ENCODE data around the gene RPGRIP1L. TPM values are rescaled to one million over a fixed set of nuclear protein-coding genes. Genes with fewer than 3 reads are reported as not detected.
"Not testable (repeated sequence)": the region's sequence is repeated elsewhere in the genome, so short reads cannot be mapped to it uniquely, and the experiment has no call there.

RPGRIP1L gene
- total and polyA plus RNA-seq, 2 donors (not counting 1 experiment from before 2014, with no cell fraction given), result 7.4 to 13.0 TPM

- DNase-seq (ENCODE audit: low read depth in 2 of 2), result no peak
- H3K4me2 ChIP-seq (ENCODE audit: extremely low read depth, insufficient read depth, low read length), result no peak overlapping the region
- no peak overlapping the region for H3K9ac ChIP-seq (ENCODE audit: insufficient read depth, low read length)
- TF ChIP-seq EZH2 (IDR thresholded peaks at IDR 0.05; ENCODE audit: low read length, missing control alignments) (no peak), CTCF (conservative IDR thresholded peaks at IDR 0.05 in 1 of 2, IDR thresholded peaks at IDR 0.05 in 1 of 2; ENCODE audit: low read depth in 1 of 2, low read length in 2 of 2) (no peak)
- no peaks in the 10 kb centered on the region for H4K20me1 ChIP-seq (ENCODE audit: control insufficient read depth, extremely low read depth, insufficient read depth, low read length)
- H3K9me3 ChIP-seq (ENCODE audit: control insufficient read depth, insufficient read depth, low read depth, low read length), result no peaks in the 10 kb centered on the region
- no peaks in the 10 kb centered on the region for H3K79me2 ChIP-seq (ENCODE audit: control insufficient read depth, insufficient read depth, low read length)
- no peak overlapping the region for H3K4me3 ChIP-seq (replicated peaks in 1 of 4; ENCODE audit: control extremely low read depth in 1 of 4, insufficient read depth in 1 of 4, low read depth in 3 of 4, low read length in 4 of 4)
- H3K27ac ChIP-seq (ENCODE audit: insufficient read depth, low read length), result no peak overlapping the region
- H3K36me3 ChIP-seq (ENCODE audit: control insufficient read depth, insufficient read depth, low read length), result peaks cover 1% of the 10 kb centered on the region
- H2AFZ ChIP-seq (ENCODE audit: low read length), result no peak overlapping the region
- H3K27me3 ChIP-seq (ENCODE audit: control insufficient read depth, insufficient read depth, low read length), result no peaks in the 10 kb centered on the region
- H3K4me1 ChIP-seq (ENCODE audit: control insufficient read depth, extremely low read depth, insufficient read depth, low read length), result no peaks in the 10 kb centered on the region
These were observed 14.0 kb downstream of the RPGRIP1L start for GRCh38 chr16:53689636-53690035.

GRCh38 chr16:53686710-53687109 lies 16.9 kb downstream of the RPGRIP1L start:
- Histone ChIP-seq H3K4me2 (ENCODE audit: extremely low read depth, insufficient read depth, low read length) (no peak overlapping the region), H3K27ac (ENCODE audit: insufficient read depth, low read length) (no peak overlapping the region), H3K27me3 (ENCODE audit: control insufficient read depth, insufficient read depth, low read length) (no peaks in the 10 kb centered on the region), H2AFZ (ENCODE audit: low read length) (no peak overlapping the region), H4K20me1 (ENCODE audit: control insufficient read depth, extremely low read depth, insufficient read depth, low read length) (no peaks in the 10 kb centered on the region), H3K4me1 (ENCODE audit: control insufficient read depth, extremely low read depth, insufficient read depth, low read length) (no peaks in the 10 kb centered on the region), H3K4me3 (replicated peaks in 1 of 4; ENCODE audit: control extremely low read depth in 1 of 4, insufficient read depth in 1 of 4, low read depth in 3 of 4, low read length in 4 of 4) (no peak overlapping the region), H3K9me3 (ENCODE audit: control insufficient read depth, insufficient read depth, low read depth, low read length) (no peaks in the 10 kb centered on the region), H3K9ac (ENCODE audit: insufficient read depth, low read length) (no peak overlapping the region), H3K79me2 (ENCODE audit: control insufficient read depth, insufficient read depth, low read length) (no peaks in the 10 kb centered on the region), H3K36me3 (ENCODE audit: control insufficient read depth, insufficient read depth, low read length) (peaks cover 1% of the 10 kb centered on the region)
- no peak for TF ChIP-seq EZH2 (IDR thresholded peaks at IDR 0.05; ENCODE audit: low read length, missing control alignments)
- TF ChIP-seq CTCF (conservative IDR thresholded peaks at IDR 0.05 in 1 of 2, IDR thresholded peaks at IDR 0.05 in 1 of 2; ENCODE audit: low read depth in 1 of 2, low read length in 2 of 2), result no peak
- no peak for DNase-seq (ENCODE audit: low read depth in 2 of 2)

GRCh38 chr16:53685334-53685733 lies 18.3 kb downstream of the RPGRIP1L start:
- not testable (repeated sequence) for H3K79me2 ChIP-seq (ENCODE audit: control insufficient read depth, insufficient read depth, low read length); H3K4me1 ChIP-seq (ENCODE audit: control insufficient read depth, extremely low read depth, insufficient read depth, low read length); H3K4me2 ChIP-seq (ENCODE audit: extremely low read depth, insufficient read depth, low read length); H3K9ac ChIP-seq (ENCODE audit: insufficient read depth, low read length); H3K9me3 ChIP-seq (ENCODE audit: control insufficient read depth, insufficient read depth, low read depth, low read length); H3K27ac ChIP-seq (ENCODE audit: insufficient read depth, low read length); H3K36me3 ChIP-seq (ENCODE audit: control insufficient read depth, insufficient read depth, low read length); H3K4me3 ChIP-seq (replicated peaks in 1 of 4; ENCODE audit: control extremely low read depth in 1 of 4, insufficient read depth in 1 of 4, low read depth in 3 of 4, low read length in 4 of 4); H4K20me1 ChIP-seq (ENCODE audit: control insufficient read depth, extremely low read depth, insufficient read depth, low read length); DNase-seq (ENCODE audit: low read depth in 2 of 2); H3K27me3 ChIP-seq (ENCODE audit: control insufficient read depth, insufficient read depth, low read length); H2AFZ ChIP-seq (ENCODE audit: low read length)

All from fibroblast of lung (primary cell).